CD4-positive, alpha-beta T cell treated with Interleukin-12 subunit alpha and Interleukin-12 subunit beta, for 1 hour (primary cell): Measurements from ENCODE around the gene LYRM2.
"Not testable (repeated sequence)": the region's sequence is repeated elsewhere in the genome, so short reads cannot be mapped to it uniquely, and the experiment has no call there.

Experiments used
- DNase-seq: peaks from one replicate; pipeline ENCODE4 v3.0.0-alpha.2; 2020

LYRM2 gene

GRCh38 chr6:89643406-89643805, 4.9 kb upstream of the LYRM2 start:
- no peak for DNase-seq

DNA sequence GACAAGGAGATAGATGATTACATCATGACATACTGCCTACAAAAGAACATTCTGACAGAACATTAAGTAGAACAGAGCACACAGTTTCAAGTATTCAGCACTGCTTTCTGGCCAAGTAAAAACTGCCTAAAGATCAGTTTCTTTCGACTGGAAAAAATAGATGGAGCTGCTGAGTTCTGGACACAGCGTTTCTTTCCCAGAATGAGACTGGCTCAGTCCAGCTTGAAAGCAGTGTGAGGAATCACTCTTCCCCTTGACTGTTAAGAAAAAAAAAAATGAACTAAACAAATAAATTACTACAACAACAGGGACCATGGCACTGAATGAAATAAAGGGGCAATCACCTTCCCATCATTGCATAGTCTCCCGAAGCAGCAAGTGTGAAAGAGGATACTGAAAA, 4.4 kb upstream of the LYRM2 start:
- DNase-seq: no peak

- not testable (repeated sequence) for DNase-seq
These were observed 3.0 kb upstream of the LYRM2 start for GRCh38 chr6:89641581-89641980.

GRCh38 chr6:89640804-89641203, 2.3 kb upstream of the LYRM2 start:
- no peak for DNase-seq

GRCh38 chr6:89637960-89638319, 607 bp downstream of the LYRM2 start:
- DNase-seq: no peak

DNA sequence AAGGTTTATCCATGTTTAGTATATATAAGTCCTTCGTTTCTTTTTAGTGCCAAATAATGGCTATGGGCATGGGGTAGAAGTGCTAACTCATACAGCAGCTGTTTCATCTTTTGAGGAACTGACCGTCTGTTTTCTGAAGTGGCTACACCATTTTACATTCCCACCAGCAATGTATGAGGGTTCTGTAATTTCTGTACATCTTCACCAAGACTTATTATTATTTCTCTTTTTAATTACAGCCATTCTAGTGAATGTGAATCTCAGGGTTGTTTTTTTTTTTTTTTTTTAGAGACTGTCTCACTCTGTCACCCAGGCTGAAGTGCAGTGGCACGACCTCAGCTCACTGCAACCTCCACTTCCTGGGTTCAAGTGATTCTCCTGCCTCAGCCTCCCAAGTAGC, 2.1 kb downstream of the LYRM2 start:
- not testable (repeated sequence) for DNase-seq

- no peak for DNase-seq
These were observed 8.1 kb downstream of the LYRM2 start for GRCh38 chr6:89630488-89630887.

DNA sequence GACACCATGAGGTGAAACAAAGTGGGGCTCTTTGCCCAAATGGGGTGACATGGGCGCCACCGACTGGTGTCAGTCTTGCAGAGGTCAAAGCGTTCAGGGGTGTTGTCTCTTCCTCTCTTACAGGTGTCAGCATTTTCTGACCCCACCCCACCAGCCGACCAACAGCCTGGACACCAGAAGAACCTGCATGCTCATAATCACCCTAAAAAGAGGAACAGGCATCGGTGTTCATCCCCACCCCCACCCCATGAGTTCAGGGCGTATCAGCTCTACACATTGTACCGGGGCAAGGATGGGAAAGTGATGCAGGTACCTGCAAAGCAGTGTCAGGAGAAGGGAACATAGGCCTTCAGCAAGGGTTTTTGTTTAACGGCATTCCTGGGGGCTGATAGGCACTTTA, 14.8 kb downstream of the LYRM2 start:
- DNase-seq: no peak

DNA sequence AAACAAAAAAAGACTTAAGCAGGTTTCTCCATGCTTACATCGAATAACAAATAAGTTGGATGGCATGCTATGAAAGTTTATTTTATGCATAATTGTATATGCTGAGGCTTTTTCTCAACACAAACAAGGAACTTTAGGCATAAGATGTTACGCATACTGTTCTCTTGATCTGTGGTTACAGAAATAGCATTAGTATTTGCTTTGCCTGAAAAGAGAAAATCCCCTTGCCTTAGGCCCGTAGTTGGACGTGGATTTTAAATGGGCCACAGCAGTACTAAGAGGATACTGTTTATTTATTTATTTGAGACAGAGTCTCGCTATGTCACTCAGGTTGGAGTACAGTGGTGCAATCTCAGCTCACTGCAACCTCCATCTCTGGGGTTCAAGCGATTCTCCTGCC, 19.0 kb downstream of the LYRM2 start:
- no peak for DNase-seq

GRCh38 chr6:89618026-89618425, 20.5 kb downstream of the LYRM2 start:
- no peak for DNase-seq

GRCh38 chr6:89616531-89616930, 22.0 kb downstream of the LYRM2 start:
- DNase-seq: no peak

DNA sequence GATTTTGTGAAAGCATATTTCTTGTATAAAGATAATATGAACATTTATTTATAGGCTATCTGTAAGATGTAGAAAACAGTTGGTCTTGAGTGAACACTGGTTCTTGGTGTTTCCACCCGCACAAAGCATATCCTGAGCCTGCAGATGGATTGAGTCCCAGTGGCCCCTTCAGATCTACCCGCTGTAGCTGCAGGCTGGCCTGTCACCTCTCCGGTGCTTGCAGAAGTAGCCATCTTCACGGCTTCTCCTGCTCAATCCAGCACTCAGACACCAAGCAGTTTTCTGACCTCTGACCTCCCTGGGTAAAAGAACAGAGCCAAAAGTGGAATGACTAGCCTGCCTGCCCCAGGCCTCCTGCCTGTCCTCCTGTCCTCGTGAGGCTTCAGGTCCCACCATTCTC, 22.7 kb downstream of the LYRM2 start:
- no peak for DNase-seq

DNA sequence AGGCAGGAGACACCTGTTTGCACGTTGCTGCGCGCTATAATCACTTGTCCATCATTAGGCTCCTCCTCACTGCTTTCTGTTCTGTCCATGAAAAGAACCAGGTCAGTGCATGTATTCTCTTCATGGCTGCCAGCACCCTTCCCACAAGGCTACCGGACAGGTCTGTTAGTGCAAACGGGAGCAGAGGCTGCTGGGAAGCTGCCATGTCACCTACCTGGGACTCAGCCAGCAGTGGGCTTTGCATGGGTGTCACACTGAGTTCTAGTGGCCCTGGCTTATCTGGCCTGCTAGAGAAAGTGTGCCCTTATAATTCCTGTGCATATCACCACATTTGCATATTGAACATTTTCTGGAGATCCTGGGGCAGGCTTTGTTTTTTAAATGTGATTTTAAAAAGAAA, 24.8 kb downstream of the LYRM2 start:
- no peak for DNase-seq

GRCh38 chr6:89612121-89612520, 26.4 kb downstream of the LYRM2 start:
- no peak for DNase-seq

- no peak for DNase-seq
These were observed 26.9 kb downstream of the LYRM2 start for GRCh38 chr6:89611666-89612065.

DNA sequence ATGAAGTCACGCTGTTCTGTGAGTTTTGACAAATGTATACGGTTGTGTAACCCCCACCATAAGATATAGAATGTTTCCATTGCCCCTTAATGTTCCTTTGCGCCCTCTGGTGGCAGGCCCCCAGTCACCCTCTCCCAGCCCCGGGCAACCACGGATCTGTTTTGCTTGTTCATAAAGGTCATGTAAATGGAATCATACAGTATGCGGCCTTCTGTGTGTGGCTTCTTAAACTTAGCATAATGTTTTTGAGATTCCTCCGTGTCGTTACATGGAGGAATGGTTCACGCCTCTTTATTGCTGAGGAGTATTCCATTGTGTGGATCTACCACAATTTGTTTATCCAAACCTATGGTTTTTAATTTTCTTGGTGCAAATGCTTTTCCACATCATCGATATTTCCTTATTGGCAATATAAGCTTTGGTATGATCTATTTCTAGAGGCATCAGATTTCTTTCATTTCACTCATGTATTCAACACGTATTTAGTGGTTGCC, 28.4 kb downstream of the LYRM2 start:
- peak; percentile 79 for DNase-seq

- no peak for DNase-seq
These were observed 32.7 kb downstream of the LYRM2 start for GRCh38 chr6:89605861-89606260.

DNA sequence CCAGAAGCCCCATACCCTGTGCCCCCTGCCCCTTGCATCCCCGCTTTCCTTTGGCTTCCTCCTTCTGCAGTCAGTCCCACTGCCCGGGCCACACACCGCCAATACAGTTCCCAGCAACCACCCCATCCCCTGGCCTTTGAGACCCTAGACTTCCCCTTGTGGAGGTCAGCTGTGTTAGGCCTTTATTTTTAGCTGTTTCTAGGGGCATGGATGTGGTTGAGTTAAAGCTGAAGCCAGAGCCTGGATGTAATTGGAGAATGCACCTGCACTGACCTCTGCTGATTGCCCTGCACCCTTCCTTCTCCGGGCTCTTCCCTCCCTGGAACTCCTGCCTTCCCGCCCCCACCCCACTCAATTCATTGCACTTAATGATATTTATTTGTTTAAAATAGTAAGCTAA, 33.9 kb downstream of the LYRM2 start:
- no peak for DNase-seq

DNA sequence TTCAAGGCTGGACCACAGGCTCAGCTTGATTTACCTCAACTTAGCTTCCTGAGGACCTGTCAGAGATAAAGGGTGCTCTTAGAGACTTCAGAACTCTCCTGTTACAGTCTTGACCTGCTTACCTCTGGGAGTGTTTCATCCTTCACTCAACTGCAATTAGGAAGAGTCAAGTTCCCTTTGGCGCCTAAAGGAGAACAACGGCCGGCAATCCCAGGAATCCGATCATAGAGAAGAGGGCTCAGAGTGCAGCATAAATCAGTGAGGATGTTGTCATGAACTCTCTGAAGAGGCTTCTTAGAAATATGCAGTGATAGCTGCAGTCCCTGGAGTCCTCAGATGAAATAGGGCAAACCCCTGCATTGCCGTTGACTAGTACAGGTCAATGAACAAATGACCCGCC, 36.4 kb downstream of the LYRM2 start:
- DNase-seq: no peak

GRCh38 chr6:89599727-89600126, 38.8 kb downstream of the LYRM2 start:
- DNase-seq: no peak

- DNase-seq: no peak
These were observed 40.6 kb downstream of the LYRM2 start for GRCh38 chr6:89597988-89598387.

- no peak for DNase-seq
These were observed 41.2 kb downstream of the LYRM2 start for GRCh38 chr6:89597372-89597771.

DNA sequence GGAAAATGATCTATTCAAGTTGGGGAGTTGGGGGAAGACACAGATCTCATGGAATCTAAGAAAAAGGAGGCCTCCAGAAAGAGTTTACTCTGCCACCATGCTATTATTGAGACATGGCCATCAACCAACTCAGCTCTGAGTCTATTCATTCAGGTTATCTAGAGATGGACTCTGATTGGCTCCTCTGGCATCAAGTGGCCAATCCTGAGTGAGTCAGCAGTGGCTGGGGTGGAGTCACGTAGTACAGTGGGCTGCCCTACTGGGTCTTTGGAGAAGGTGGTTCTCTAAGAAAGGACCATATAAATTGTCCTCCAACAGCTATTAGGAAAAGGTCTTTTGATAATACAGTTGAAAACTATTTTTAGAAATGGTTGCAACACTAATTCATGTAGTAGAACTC, 42.1 kb downstream of the LYRM2 start:
- no peak for DNase-seq

- peak; percentile 18 for DNase-seq
These were observed 42.5 kb downstream of the LYRM2 start for GRCh38 chr6:89596056-89596455.

- no peak for DNase-seq
These were observed 46.8 kb downstream of the LYRM2 start for GRCh38 chr6:89591745-89592144.

DNA sequence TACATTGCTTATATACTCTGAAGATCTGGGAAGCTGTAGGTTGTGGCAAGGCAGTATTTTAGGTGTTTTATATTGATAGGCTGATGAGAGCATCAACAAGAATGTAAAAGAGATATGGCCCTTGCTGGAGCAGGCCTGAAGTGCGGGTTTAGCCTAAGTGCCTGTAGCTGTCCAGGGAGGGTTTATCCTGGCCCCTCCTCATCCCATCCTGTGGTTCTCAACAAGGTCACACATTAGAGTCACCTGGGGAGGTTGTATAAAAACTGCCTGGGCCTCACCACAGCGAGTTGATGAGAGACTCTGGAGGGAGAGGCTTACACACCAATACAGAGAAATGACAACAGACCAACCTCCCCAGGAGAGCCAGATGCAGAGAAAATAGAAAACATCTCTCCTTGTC, 48.4 kb downstream of the LYRM2 start:
- DNase-seq: no peak
